H1 (cell line): ENCODE measurements around the gene ATP11A. TPM values are rescaled to one million over a fixed set of nuclear protein-coding genes. Genes with fewer than 3 reads are reported as not detected.
A peak's percentile ranks its signal among the peaks of the same experiment; 100 is the strongest.

ENCODE experiments used
- CTCF ChIA-PET: fragments of 300-600 bp; sonication (Branson Sonifier 250); formaldehyde crosslinking; loops from one replicate; lab custom pipeline; 2021; ENCODE audit not compliant: partially characterized antibody; lab: Charles Lee
- POLR2A ChIA-PET: fragments of 300-600 bp; sonication (Branson Sonifier 250); formaldehyde crosslinking; loops from one replicate; lab custom pipeline; 2021; ENCODE audit warnings: inconsistent platforms; ENCODE audit not compliant: partially characterized antibody; lab: Charles Lee
- DNase-seq, 2 experiments: peaks; one replicate each; pipeline versions ENCODE4 v3.0.0 to v3.0.0-alpha.2; 2010 to 2022; ENCODE audit warnings: low spot score in 2 of 2, low read depth in 1 of 2, mixed read lengths in 1 of 2
- FAIRE-seq: peaks from 2 replicates; lab custom pipeline; 2011; peaks lifted over from hg19 to GRCh38; lab: Jason Lieb, UNC
- H2AFZ ChIP-seq: 2 replicates; pipeline ENCODE4 v1.8.1; 2012; ENCODE audit warnings: low read length, inconsistent platforms
- H2AK5ac ChIP-seq: 2 replicates; pipeline ENCODE4 v1.6.1; 2013; ENCODE audit warnings: low read depth, low read length
- H2BK120ac ChIP-seq: replicated peaks from 2 replicates; pipeline ENCODE3; 2013; ENCODE audit warnings: low read depth, low read length, inconsistent platforms
- H2BK12ac ChIP-seq: 2 replicates; pipeline ENCODE4 v1.6.1; 2013; ENCODE audit warnings: low read depth, low read length
- H2BK15ac ChIP-seq: 2 replicates; pipeline ENCODE4 v1.6.1; 2013; ENCODE audit warnings: low read length
- H2BK20ac ChIP-seq: 2 replicates; pipeline ENCODE4 v1.6.1; 2013; ENCODE audit warnings: low read length
- H2BK5ac ChIP-seq: 2 replicates; pipeline ENCODE4 v1.6.1; 2013; ENCODE audit warnings: low read depth, low read length
- H3K14ac ChIP-seq: 2 replicates; pipeline ENCODE4 v1.6.1; 2013; ENCODE audit warnings: inconsistent platforms; ENCODE audit not compliant: insufficient read length
- H3K18ac ChIP-seq: 2 replicates; pipeline ENCODE4 v1.6.1; 2013; ENCODE audit warnings: low read length; ENCODE audit errors: extremely low read depth
- H3K23ac ChIP-seq: 2 replicates; pipeline ENCODE4 v1.6.1; 2013; ENCODE audit warnings: inconsistent platforms; ENCODE audit not compliant: insufficient read length
- H3K23me2 ChIP-seq: 2 replicates; pipeline ENCODE4 v1.6.1; 2013; ENCODE audit warnings: low read depth, low read length
- H3K27ac ChIP-seq: 2 replicates; pipeline ENCODE4 v1.6.1; 2011; ENCODE audit warnings: low read depth, low read length, inconsistent platforms
- H3K27me3 ChIP-seq, 4 experiments: replicated peaks in 1 of 4; 1 replicate in 1 of 4; 2 replicates in 3 of 4; pipeline versions ENCODE4 v1.6.1 to v1.8.1; 2011 to 2013; ENCODE audit warnings: low read length in 3 of 4, mild to moderate bottlenecking in 3 of 4, inconsistent platforms in 2 of 4, mixed read lengths in 2 of 4, moderate library complexity in 1 of 4; ENCODE audit not compliant: control insufficient read depth in 3 of 4, insufficient read depth in 3 of 4; ENCODE audit errors: extremely low read depth in 1 of 4
- H3K36me3 ChIP-seq, 4 experiments: 2 replicates each; pipeline versions ENCODE4 v1.6.1 to v1.8.1; 2011 to 2013; ENCODE audit warnings: mild to moderate bottlenecking in 4 of 4, low read length in 3 of 4, moderate library complexity in 2 of 4, control low read depth in 1 of 4, inconsistent platforms in 1 of 4; ENCODE audit not compliant: insufficient read depth in 4 of 4, control insufficient read depth in 2 of 4
- H3K4ac ChIP-seq: replicated peaks from 2 replicates; pipeline ENCODE3; 2013; ENCODE audit warnings: low read length, low read depth, mixed read lengths, inconsistent platforms; ENCODE audit not compliant: insufficient read length
- H3K4me1 ChIP-seq, 4 experiments: replicated peaks in 1 of 4; 1 replicate in 1 of 4; 2 replicates in 3 of 4; pipeline versions ENCODE4 v1.6.1 to v1.8.1; 2011 to 2013; ENCODE audit warnings: low read length in 3 of 4, inconsistent platforms in 2 of 4, mixed read lengths in 1 of 4; ENCODE audit not compliant: insufficient read depth in 4 of 4, control insufficient read depth in 3 of 4
- H3K4me2 ChIP-seq, 2 experiments: 2 replicates each; pipeline versions ENCODE4 v1.6.1 to v1.8.1; 2011 to 2013; ENCODE audit warnings: low read depth in 2 of 2, low read length in 2 of 2, control low read depth in 1 of 2, inconsistent platforms in 1 of 2, mild to moderate bottlenecking in 1 of 2; ENCODE audit not compliant: insufficient read depth in 1 of 2
- H3K4me3 ChIP-seq, 4 experiments: fragments of 200-600, 300-600 bp in 1 of 4; sonication (generic), shearing (Covaris generic), sonication (Bioruptor Twin) in 1 of 4; 2 replicates each; pipeline versions ENCODE4 v1.5.1 to v1.8.1; 2011 to 2016; ENCODE audit warnings: low read length in 4 of 4, low read depth in 3 of 4, control low read depth in 2 of 4, inconsistent platforms in 2 of 4, mild to moderate bottlenecking in 2 of 4, mixed read lengths in 1 of 4, moderate library complexity in 1 of 4; ENCODE audit not compliant: insufficient read depth in 2 of 4; ENCODE audit errors: extremely low read depth in 1 of 4
- H3K56ac ChIP-seq: replicated peaks from 2 replicates; pipeline ENCODE3; 2013; ENCODE audit warnings: low read depth, mild to moderate bottlenecking, mixed read lengths, low read length, inconsistent platforms; ENCODE audit not compliant: insufficient read length
- H3K79me1 ChIP-seq: 2 replicates; pipeline ENCODE4 v1.6.1; 2013; ENCODE audit warnings: low read depth, low read length, control low read depth
- H3K79me2 ChIP-seq, 2 experiments: 2 replicates each; pipeline versions ENCODE4 v1.6.1 to v1.8.1; 2012 to 2013; ENCODE audit warnings: low read length in 2 of 2, mild to moderate bottlenecking in 2 of 2, inconsistent platforms in 1 of 2; ENCODE audit not compliant: insufficient read depth in 2 of 2, control insufficient read depth in 1 of 2
- H3K9ac ChIP-seq, 4 experiments: replicated peaks in 1 of 4; 1 replicate in 1 of 4; 2 replicates in 3 of 4; pipeline versions ENCODE4 v1.6.1 to v1.8.1; 2011 to 2013; ENCODE audit warnings: low read depth in 3 of 4, low read length in 3 of 4, control low read depth in 2 of 4, mild to moderate bottlenecking in 2 of 4, moderate library complexity in 2 of 4, inconsistent platforms in 1 of 4; ENCODE audit errors: extremely low read depth in 1 of 4
- H3K9me3 ChIP-seq, 2 experiments: 2 replicates each; pipeline versions ENCODE4 v1.6.1 to v1.8.1; 2012 to 2013; ENCODE audit warnings: mild to moderate bottlenecking in 2 of 2, moderate library complexity in 2 of 2, control low read depth in 1 of 2, inconsistent platforms in 1 of 2, low read depth in 1 of 2, low read length in 1 of 2, mixed read lengths in 1 of 2; ENCODE audit not compliant: insufficient read depth in 2 of 2
- H4K20me1 ChIP-seq, 2 experiments: replicated peaks in 1 of 2; 2 replicates each; pipeline versions ENCODE3 to v1.8.1; 2011 to 2013; ENCODE audit warnings: inconsistent platforms in 2 of 2, low read length in 2 of 2, mild to moderate bottlenecking in 1 of 2; ENCODE audit not compliant: insufficient read depth in 2 of 2, control insufficient read depth in 1 of 2
- H4K5ac ChIP-seq: 2 replicates; pipeline ENCODE4 v1.6.1; 2013; ENCODE audit warnings: low read length, low read depth, mixed read lengths, inconsistent platforms; ENCODE audit not compliant: insufficient read length
- H4K8ac ChIP-seq: 2 replicates; pipeline ENCODE4 v1.8.0; 2013; ENCODE audit warnings: mild to moderate bottlenecking, moderate library complexity, low read length, inconsistent platforms; ENCODE audit not compliant: insufficient read depth; ENCODE audit errors: extremely low read depth
- H4K91ac ChIP-seq: replicated peaks from 2 replicates; pipeline ENCODE3; 2013; ENCODE audit warnings: low read length, mixed read lengths, inconsistent platforms; ENCODE audit not compliant: insufficient read length
- ATF2 ChIP-seq: IDR thresholded peaks from 2 replicates; pipeline ENCODE4 v1.6.1; 2012; ENCODE audit warnings: low read length, inconsistent platforms
- BCL11A ChIP-seq, 2 experiments: IDR thresholded peaks; one replicate each; pipeline ENCODE4 v1.6.1; 2011; ENCODE audit warnings: low read depth in 2 of 2, low read length in 2 of 2, mild to moderate bottlenecking in 2 of 2
- BRCA1 ChIP-seq: IDR thresholded peaks from 2 replicates; pipeline ENCODE4 v1.6.1; 2012; ENCODE audit warnings: low read depth, low read length, improper control_type of control experiment
- CHD2 ChIP-seq: IDR thresholded peaks from 2 replicates; pipeline ENCODE4 v1.6.1; 2012; ENCODE audit warnings: low read length, improper control_type of control experiment
- CREB1 ChIP-seq: IDR thresholded peaks from 2 replicates; pipeline ENCODE4 v1.6.1; 2012; ENCODE audit warnings: inconsistent platforms
- EP300 ChIP-seq, 2 experiments: IDR thresholded peaks; 1 replicate in 1 of 2; 2 replicates in 1 of 2; pipeline ENCODE4 v1.6.1; 2011 to 2012; ENCODE audit warnings: low read depth in 2 of 2, low read length in 2 of 2, mild to moderate bottlenecking in 2 of 2, borderline replicate concordance in 1 of 2, inconsistent platforms in 1 of 2, moderate library complexity in 1 of 2
- KDM1A ChIP-seq: fragments of 200-600, 300-600 bp; sonication (generic); IDR thresholded peaks from 2 replicates; pipeline ENCODE4 v1.7.1; 2016; ENCODE audit warnings: mild to moderate bottlenecking, low read length, borderline replicate concordance
- RFX5 ChIP-seq: IDR thresholded peaks from 2 replicates; pipeline ENCODE4 v1.6.1; 2011; ENCODE audit warnings: low read depth, low read length, improper control_type of control experiment, borderline replicate concordance
- SIX5 ChIP-seq: IDR thresholded peaks from 2 replicates; pipeline ENCODE4 v1.6.1; 2011; ENCODE audit warnings: mild to moderate bottlenecking, low read depth, low read length
- SP1 ChIP-seq: IDR thresholded peaks from 2 replicates; pipeline ENCODE4 v1.6.1; 2011; ENCODE audit warnings: low read depth, low read length
- TCF12 ChIP-seq: IDR thresholded peaks from 2 replicates; pipeline ENCODE4 v1.6.1; 2011; ENCODE audit warnings: low read depth, mild to moderate bottlenecking, low read length
- WGBS, 2 experiments: shearing (Covaris generic) in 1 of 2; methylation state at CpG; one replicate each; pipeline versions ENCODE4 v1.1.6 to v1.1.7; 2013 to 2015; ENCODE audit warnings: low lambda C conversion rate in 2 of 2, mixed read lengths in 2 of 2, inconsistent platforms in 1 of 2, low coverage in 1 of 2, missing lambda C conversion rate in 1 of 2; ENCODE audit not compliant: insufficient replicate concordance in 2 of 2, insufficient coverage in 1 of 2, insufficient read length in 1 of 2; ENCODE audit errors: extremely low coverage in 1 of 2, missing lambda C conversion rate in 1 of 2; 5-methylcytosine and 5-hydroxymethylcytosine counted together
- polyA plus RNA-seq, 7 experiments: library from polyadenylated mRNA; depleted of rRNA in 3 of 7; stranded (reverse) in 5 of 7; unstranded in 2 of 7; fragments of >200 nt in 5 of 7; fragments of 200-250 nt in 2 of 7; gene quantifications; 1 replicate in 5 of 7; 2 replicates in 1 of 7; 4 replicates in 1 of 7; pipeline versions ENCODE4 v1.2.1 to v1.2.3, GENCODE V29; 2011 to 2013; ENCODE audit warnings: missing spikeins in 2 of 7, mixed read lengths in 2 of 7
- total RNA-seq: library from RNA; stranded (reverse); fragmentation: NEBNext Ultra II Directional; extraction: Animal tissue kit (Norgen Biotek cat#: 25700); gene quantifications from 2 replicates; pipeline ENCODE4 v1.2.1, GENCODE V29; 2021

Gene ATP11A
- total and polyA plus RNA-seq, 2 of the 8 experiments (the other 6 are each of a cell fraction or from before 2014, with no cell fraction given) = 28.8 to 72.9 TPM

- no peak overlapping the region for H2BK15ac ChIP-seq
- no peaks in the 10 kb centered on the region; the same call in 1 of the 2 replicates for H3K23me2 ChIP-seq
- POLR2A ChIA-PET = no interaction called here
- H4K91ac ChIP-seq = peak overlapping the region; percentile 39
- no peak overlapping the region for H2BK120ac ChIP-seq
- CTCF ChIA-PET = interaction anchor here (1.2 kb wide), 1 partner anchor 169 kb away, joined by 4 read pairs; no protein-coding TSS in a partner anchor
- no peak overlapping the region for H3K23ac ChIP-seq
- H3K9me3 ChIP-seq = no peaks in the 10 kb centered on the region
- H2AK5ac ChIP-seq = no peak overlapping the region
- H4K5ac ChIP-seq = no peak overlapping the region
- no peaks in the 10 kb centered on the region; the same call in none of the 2 replicates for H3K79me1 ChIP-seq
- no peaks in the 10 kb centered on the region for H3K79me2 ChIP-seq
- H3K4ac ChIP-seq = no peak overlapping the region
- H2BK20ac ChIP-seq = no peak overlapping the region
- H3K27ac ChIP-seq = no peak overlapping the region
- H3K18ac ChIP-seq = no peak overlapping the region
- H3K36me3 ChIP-seq = peaks cover 4 to 19% (median 11%) of the 10 kb centered on the region in 4 experiments; a peak in 4 of 8 replicates
- H3K4me3 ChIP-seq = no peak overlapping the region
- H2BK5ac ChIP-seq = 0 out of 2 replicates have a peak overlapping the region, but pooled peaks have one; percentile 63
- H2BK12ac ChIP-seq = no peak overlapping the region
- peaks cover 0 to 9% (median 1%) of the 10 kb centered on the region in 4 experiments; a peak in 3 of 7 replicates for H3K4me1 ChIP-seq
- H3K27me3 ChIP-seq = no peaks in the 10 kb centered on the region
- H3K4me2 ChIP-seq = no peak overlapping the region
- no peak overlapping the region for H2AFZ ChIP-seq
- no peak overlapping the region for H3K56ac ChIP-seq
- FAIRE-seq = no peak
- H4K8ac ChIP-seq = no peak overlapping the region
- H4K20me1 ChIP-seq = peaks cover 2 to 3% of the 10 kb centered on the region in 2 experiments
- WGBS, 2 experiments = 89% methylated on average over 23 of the region's 24 CpGs; no CpG with 5 or more reads in 1 of the 2 experiments
- H3K9ac ChIP-seq = no peak overlapping the region
- no peak for DNase-seq
- H3K14ac ChIP-seq = no peak overlapping the region
- TF ChIP-seq KDM1A (no peak), TCF12 (no peak), CHD2 (no peak), BRCA1 (no peak), ATF2 (no peak), EP300 (IDR thresholded peaks at IDR 0.05; ENCODE audit: borderline replicate concordance in 1 of 2, low read depth in 2 of 2, low read length in 2 of 2) (no peak), SP1 (no peak), CREB1 (no peak), RFX5 (no peak), SIX5 (no peak), BCL11A (IDR thresholded peaks at IDR 0.05; ENCODE audit: low read depth in 2 of 2, low read length in 2 of 2) (no peak)
Measured at GRCh38 chr13:112807653-112808376, 118.0 kb downstream of the ATP11A start.
